Left cardiac atrium (tissue), 4 donors: ENCODE results near the gene BAZ2B. TPM values are rescaled to one million over a fixed set of nuclear protein-coding genes. Genes with fewer than 3 reads are reported as not detected.
A peak's percentile ranks its signal among the peaks of the same experiment; 100 is the strongest.
"Not testable (repeated sequence)": the region's sequence is repeated elsewhere in the genome, so short reads cannot be mapped to it uniquely, and the experiment has no call there.

Experiments used
- ATAC-seq, 2 donors: fragments of 200-7000 bp; cut with Tn5 transposase; one replicate each; pipeline ENCODE4 v1.9.1; 2020; ENCODE audit warnings: mild to moderate bottlenecking in 2 of 2, moderate library complexity in 2 of 2
- DNase-seq: peaks from one replicate; pipeline ENCODE4 v3.0.0-alpha.2; 2020
- intact Hi-C, 2 donors: fragments of 100-400 bp; cut with DNase I; formaldehyde crosslinking; loops; one replicate each; pipeline versions ENCODE4 v1.14.1 to v1.15.1; 2022 to 2023
- total RNA-seq, 2 donors: library from RNA; stranded (reverse); fragmentation: NEBNext Ultra II Directional; extraction: Animal tissue kit (Norgen Biotek cat#: 25700); gene quantifications; one replicate each; pipeline ENCODE4 v1.2.1, GENCODE V29; 2021
- donor health status: DM: no; HTN: yes; CAD: no.
- donor health status: DM: no; HTN: yes; CAD: no; lungs with severe emphysema.
- donor health status: DM: yes; HTN: yes; CAD: no.
- donor health status: Dilated cardiomyopathy.

Gene BAZ2B
- total RNA-seq, 2 donors from 2014 or later: 33.2 to 41.8 TPM

- intact Hi-C loops: no loop called here
- DNase-seq (no peak), ATAC-seq (no peak)
Observed at GRCh38 chr2:159382447-159383028, 233.8 kb downstream of the BAZ2B start.

GRCh38 chr2:159381574-159381973 is 234.8 kb downstream of the BAZ2B start:
- ATAC-seq (no peak), DNase-seq (no peak)
- intact Hi-C loops: no loop called here

DNA sequence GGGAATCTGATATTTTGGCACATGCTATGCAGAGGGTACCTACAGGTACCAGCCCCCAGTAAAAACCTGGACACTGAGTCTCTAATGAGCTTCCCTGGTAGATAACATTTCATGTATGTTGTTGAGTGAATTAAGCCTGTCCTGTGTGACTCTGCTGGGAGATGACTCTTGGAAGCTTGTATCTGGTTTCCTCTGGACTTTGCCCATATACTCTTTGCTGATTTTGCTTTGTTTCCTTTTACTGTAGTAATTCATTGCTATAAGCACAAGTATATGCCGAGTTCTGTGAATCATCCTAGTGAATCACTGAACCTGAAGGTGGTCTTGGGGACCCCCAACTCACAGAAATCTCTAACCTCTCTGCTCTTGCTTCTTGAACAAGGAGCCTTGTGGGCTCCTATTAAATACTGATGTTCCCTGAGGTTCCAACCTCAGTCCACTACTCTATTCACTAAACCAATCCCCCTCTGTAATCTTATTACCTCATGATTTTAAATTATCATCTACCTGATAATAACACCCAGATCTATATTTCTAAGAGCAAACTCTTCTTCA is 235.6 kb downstream of the BAZ2B start:
- ATAC-seq (no peak), DNase-seq (no peak)
- intact Hi-C loops: no loop called here

DNA sequence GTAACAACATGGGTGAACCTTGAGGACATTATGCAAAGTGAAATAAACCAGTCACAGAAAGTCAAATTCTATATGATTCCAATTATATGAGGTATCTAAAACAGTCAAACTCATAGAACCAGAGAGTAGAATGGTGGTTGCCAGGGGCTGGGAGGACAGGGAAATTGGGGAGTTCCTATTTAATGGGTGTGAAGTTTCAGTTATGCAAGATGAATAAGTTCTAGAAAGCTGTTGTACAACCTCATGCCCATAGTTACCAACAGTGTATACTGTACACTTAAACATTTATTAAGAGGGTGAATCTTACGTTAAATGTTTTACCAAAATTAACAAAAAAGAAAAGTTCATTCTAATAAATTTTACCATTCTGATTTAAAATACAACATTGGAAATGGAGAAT is 237.2 kb downstream of the BAZ2B start:
- ATAC-seq (no peak), DNase-seq (no peak)
- intact Hi-C loops: no loop called here

GRCh38 chr2:159375241-159375640 is 241.1 kb downstream of the BAZ2B start:
- intact Hi-C loops: no loop called here
- ATAC-seq: no peak
- no peak for DNase-seq

GRCh38 chr2:159371506-159371905 is 244.8 kb downstream of the BAZ2B start:
- intact Hi-C loops: no loop called here
- DNase-seq (no peak), ATAC-seq (no peak)

GRCh38 chr2:159366538-159366937 is 249.8 kb downstream of the BAZ2B start:
- intact Hi-C loops: no loop called here
- no peak for ATAC-seq
- no peak for DNase-seq

GRCh38 chr2:159362816-159363251 is 253.5 kb downstream of the BAZ2B start:
- intact Hi-C loops: no loop called here
- peak in 1 of 2 donors; percentile 38 for ATAC-seq
- DNase-seq: no peak

GRCh38 chr2:159362094-159362493 is 254.3 kb downstream of the BAZ2B start:
- DNase-seq (no peak), ATAC-seq (no peak)
- intact Hi-C loops: no loop called here

- ATAC-seq, DNase-seq, intact Hi-C loops: not testable (repeated sequence)
Observed at GRCh38 chr2:159361603-159362002, 254.7 kb downstream of the BAZ2B start.

- intact Hi-C loops: no loop called here
- no peak for DNase-seq
- no peak for ATAC-seq
Observed at GRCh38 chr2:159356053-159356554, 260.2 kb downstream of the BAZ2B start.

- ATAC-seq (peak in 1 of 2 donors; percentile 53), DNase-seq (no peak)
- intact Hi-C loops: no loop called here
Observed at GRCh38 chr2:159351977-159352376, 264.4 kb downstream of the BAZ2B start.

GRCh38 chr2:159349674-159350299 is 266.6 kb downstream of the BAZ2B start:
- intact Hi-C loops: no loop called here

DNA sequence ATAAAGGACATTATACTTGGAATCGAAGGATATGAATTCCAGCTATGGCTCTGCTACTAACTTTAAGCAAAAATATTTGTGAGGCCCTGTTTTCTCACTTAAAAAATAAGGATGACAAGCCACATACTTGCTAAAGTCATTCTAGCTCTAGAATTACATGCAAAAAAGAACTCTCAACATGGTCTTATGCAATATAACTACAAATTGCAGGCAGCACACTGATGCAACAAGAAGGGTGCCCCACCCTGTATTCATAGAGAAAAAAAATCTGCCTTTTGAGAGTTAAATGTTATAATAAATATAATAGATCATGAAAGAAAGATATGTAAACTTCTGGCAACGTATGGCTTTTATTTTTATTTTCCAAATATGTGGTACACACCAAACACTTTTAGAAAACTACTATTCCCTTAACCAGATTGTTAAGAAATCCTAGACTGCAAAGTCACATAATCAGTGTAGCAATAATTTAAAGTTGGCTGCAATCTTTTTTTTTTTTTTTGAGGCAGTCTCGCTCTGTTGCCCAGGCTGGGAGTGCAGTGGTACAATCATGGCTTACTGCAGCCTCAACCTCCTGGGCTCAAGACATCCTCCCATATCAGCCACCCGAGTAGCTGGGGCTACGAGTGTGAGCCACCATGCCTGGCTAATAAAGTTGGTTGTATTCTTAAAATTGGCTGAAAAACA is 289.6 kb downstream of the BAZ2B start:
- intact Hi-C loops: no loop called here
- no peak for DNase-seq
- peak; percentile 36 to 57 for ATAC-seq

More at GRCh38 chr2:159349674-159350299, 266.6 kb downstream of the BAZ2B start:
- DNase-seq (no peak), ATAC-seq (no peak)

GRCh38 chr2:159322419-159322818 is 293.9 kb downstream of the BAZ2B start:
- ATAC-seq: no peak
- intact Hi-C loops: no loop called here
- DNase-seq: no peak

DNA sequence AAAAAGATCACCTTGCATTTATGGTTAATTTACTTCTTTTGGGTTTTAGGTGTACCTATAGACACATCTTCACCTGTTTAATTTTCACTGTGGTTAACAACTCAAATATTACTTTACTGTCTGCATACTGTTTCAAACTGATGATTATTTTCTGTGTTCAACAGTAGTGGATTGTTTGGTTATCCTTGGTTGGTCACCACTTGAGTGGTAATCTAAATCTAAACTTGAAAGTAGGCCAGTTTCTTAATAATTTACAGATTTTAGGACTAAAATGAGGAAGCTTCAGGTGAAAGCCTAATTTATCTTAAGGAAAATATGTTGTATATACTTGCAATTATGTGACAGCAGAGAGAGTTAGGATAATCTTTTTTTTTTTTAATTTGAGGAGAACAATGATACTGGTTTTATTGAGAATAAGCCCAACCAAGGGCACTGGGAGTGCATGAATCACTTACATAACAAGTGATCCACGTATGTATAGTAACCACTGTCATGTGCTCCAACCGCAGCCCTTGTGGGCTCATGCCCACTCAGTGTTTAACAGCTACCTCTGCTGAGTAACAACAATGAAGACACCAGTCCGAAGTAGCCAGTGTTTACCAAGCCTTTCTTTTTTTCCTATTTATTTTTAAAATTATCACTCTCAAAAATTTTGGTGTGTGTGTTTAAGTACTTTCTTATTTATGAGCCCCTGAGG is 298.8 kb downstream of the BAZ2B start:
- ATAC-seq: no peak
- intact Hi-C loops: no loop called here
- no peak for DNase-seq

DNA sequence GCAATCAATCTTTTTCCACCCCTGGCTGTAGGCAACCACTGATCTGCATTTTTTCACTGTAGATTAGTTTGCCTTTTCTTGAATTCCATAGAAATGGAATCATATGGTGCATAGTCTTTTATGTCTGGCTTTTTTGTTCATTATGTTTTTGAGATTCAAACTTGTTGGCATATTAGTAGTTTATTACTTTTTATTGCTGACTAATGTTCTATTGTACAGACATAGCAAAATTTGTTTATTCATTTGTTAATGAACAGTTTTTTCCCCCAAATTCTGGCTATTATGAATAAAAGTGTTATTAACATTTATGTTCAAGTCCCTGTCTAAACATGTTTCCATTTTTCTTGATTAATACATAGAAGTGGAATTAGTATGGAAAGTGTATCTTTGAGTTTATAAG is 308.4 kb downstream of the BAZ2B start:
- DNase-seq (no peak), ATAC-seq (no peak)
- intact Hi-C loops: no loop called here

DNA sequence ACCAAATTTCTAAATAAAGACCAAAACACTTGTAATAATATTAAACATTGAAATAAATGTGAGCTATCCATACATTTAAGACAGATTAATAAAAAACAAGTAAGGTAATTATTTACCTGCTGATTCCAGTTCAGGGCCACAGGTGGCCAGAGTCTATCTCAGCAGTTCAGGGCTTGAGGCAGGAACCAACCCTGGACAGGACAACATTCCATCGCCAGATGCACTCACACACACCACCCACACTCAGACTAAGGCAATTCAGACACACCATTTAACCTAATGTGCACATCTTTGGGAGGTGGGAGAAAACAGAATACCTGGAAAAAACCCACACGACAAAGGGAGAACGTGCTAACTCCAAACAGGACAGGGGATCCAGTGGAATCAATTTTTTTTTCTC is 315.8 kb downstream of the BAZ2B start:
- DNase-seq: no peak
- no peak for ATAC-seq

DNA sequence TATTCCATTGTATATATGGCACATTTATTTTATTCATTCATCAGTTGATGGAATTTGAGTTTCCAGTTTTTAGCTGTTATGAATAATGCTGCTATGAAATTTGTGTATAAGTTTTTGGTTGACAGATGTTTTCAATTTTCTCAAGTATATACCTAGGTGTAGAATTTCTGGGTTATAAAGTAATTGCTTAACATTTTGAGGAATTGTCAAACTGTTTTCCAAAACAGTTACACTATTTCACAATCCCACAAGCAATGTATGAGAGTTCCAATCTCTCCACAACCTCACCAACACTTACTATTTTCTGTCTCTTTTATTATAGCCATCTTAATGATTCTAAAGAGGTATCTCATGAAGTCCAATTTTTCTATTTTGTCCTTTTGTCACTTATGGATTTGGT is 317.4 kb downstream of the BAZ2B start:
- DNase-seq: no peak
- intact Hi-C loops: no loop called here
- ATAC-seq: no peak

More for the DNA sequence above, 315.8 kb downstream of the BAZ2B start:
- intact Hi-C loops: no loop called here
